Nephron (organoid): Measurements from ENCODE around the gene C10orf71.

ENCODE experiments used
- H3K27ac Mint-ChIP-seq, 3 experiments: 2 replicates each; pipeline ENCODE4 v1.8.0; 2020; ENCODE audit warnings: mixed read lengths in 3 of 3, mild to moderate bottlenecking in 2 of 3, moderate library complexity in 1 of 3
- H3K27me3 Mint-ChIP-seq: 2 replicates; pipeline ENCODE4 v1.8.0; 2021; ENCODE audit warnings: low read depth, mild to moderate bottlenecking, moderate library complexity, mixed read lengths
- H3K36me3 Mint-ChIP-seq: 2 replicates; pipeline ENCODE4 v1.8.0; 2020; ENCODE audit warnings: low read depth, mixed read lengths
- H3K4me1 Mint-ChIP-seq: 2 replicates; pipeline ENCODE4 v1.8.0; 2020; ENCODE audit warnings: mixed read lengths
- H3K4me3 Mint-ChIP-seq, 3 experiments: 2 replicates each; pipeline ENCODE4 v1.8.0; 2020; ENCODE audit warnings: mild to moderate bottlenecking in 3 of 3, mixed read lengths in 3 of 3, moderate library complexity in 2 of 3
- H3K9me3 Mint-ChIP-seq: 2 replicates; pipeline ENCODE4 v1.8.0; 2020; ENCODE audit warnings: mixed read lengths
- TF ChIP-seq, protein P1 (sequence below), 3 experiments: fragments of 200-600 bp; sonication (generic); IDR thresholded peaks; one replicate each; pipeline ENCODE4 v1.5.0; 2021; ENCODE audit warnings: antibody characterized with exemption in 3 of 3; ENCODE audit not compliant: unreplicated experiment in 3 of 3

The C10orf71 gene

DNA sequence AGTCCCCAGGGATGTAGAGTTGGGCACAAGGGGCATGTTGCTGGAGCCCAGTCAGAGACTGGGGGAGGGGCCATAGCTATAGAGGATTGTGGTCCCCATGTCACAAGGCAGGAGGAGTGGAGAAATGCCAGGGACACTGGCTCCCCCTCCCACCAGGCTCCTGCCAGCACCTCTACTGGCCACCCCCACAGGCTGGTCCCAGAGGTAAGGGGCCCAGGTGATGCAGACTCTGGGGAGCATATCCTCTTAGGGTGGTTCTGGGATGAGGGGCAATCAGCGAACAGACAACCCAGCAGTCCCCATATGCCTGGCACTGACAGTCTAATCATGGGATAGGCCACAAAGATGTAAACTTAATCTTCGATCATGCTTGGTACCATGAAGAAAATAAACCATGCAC is 21.2 kb downstream of the C10orf71 start:
- Mint-ChIP-seq H3K36me3 (no peaks in the 10 kb centered on the region), H3K4me1 (peaks cover 4% of the 10 kb centered on the region), H3K4me3 (no peak overlapping the region), H3K27ac (no peak overlapping the region), H3K27me3 (peaks cover 17% of the 10 kb centered on the region), H3K9me3 (no peaks in the 10 kb centered on the region)
- TF ChIP-seq, protein P1, sequence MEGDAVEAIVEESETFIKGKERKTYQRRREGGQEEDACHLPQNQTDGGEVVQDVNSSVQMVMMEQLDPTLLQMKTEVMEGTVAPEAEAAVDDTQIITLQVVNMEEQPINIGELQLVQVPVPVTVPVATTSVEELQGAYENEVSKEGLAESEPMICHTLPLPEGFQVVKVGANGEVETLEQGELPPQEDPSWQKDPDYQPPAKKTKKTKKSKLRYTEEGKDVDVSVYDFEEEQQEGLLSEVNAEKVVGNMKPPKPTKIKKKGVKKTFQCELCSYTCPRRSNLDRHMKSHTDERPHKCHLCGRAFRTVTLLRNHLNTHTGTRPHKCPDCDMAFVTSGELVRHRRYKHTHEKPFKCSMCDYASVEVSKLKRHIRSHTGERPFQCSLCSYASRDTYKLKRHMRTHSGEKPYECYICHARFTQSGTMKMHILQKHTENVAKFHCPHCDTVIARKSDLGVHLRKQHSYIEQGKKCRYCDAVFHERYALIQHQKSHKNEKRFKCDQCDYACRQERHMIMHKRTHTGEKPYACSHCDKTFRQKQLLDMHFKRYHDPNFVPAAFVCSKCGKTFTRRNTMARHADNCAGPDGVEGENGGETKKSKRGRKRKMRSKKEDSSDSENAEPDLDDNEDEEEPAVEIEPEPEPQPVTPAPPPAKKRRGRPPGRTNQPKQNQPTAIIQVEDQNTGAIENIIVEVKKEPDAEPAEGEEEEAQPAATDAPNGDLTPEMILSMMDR (IDR thresholded peaks at IDR 0.05; ENCODE audit: unreplicated experiment in 3 of 3), result no peak

DNA sequence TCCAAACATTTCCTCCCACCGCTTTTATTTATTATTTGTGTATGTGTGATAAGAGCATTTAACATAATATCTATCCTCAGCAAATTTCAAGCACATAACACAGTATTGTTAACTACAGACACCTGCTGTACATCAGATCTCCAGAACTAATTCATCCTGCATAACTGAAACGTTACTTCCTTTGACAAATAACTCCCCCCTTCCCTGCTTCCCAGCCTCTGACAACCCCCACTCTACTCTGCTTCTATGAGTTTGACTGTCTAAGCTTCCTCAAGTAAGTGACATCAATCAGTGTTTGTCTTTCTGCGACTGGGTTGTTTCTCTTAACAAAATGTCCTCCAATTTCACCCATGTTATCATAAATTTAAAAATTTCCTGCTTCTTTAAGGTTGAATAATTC is 22.1 kb downstream of the C10orf71 start:
- no peak overlapping the region for H3K27ac Mint-ChIP-seq

DNA sequence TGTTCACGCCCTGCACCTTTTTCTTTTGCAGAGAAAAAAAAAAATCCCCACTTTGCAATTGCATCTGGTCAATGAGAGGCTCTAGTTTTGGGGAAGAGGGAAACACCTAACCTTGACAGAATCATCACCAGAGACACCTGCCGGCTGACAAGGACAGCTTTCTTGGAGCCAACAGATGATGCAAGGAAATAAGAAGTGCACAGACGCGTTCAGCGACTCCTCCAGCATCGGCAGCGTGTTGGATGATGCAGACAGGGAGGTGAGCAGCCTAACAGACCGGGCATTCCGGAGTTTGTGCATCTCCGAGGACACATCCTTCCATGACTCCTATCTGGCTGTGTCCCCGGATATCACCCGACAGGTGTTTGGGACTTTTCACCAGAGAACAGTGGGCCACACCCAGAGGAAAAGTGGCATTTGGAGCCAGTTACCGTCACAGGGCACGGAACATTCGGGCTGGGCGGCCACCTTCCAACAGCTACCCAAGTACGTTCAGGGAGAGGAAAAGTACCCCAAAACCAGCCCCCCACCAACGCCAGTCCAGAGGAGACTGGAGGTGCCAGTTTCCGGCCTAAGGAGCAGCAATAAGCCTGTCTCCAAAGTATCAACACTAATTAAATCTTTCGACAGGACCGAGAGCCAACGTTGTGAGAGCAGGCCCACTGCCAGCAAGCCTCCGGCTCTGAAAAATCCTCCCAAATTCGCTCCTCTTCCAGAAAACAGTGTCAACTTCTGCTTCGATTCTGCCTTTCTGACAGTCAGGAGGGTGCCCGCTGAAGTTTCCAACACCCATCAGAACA is 23.6 kb downstream of the C10orf71 start:
- no peak overlapping the region for H3K4me3 Mint-ChIP-seq
- TF ChIP-seq, protein P1 (IDR thresholded peaks at IDR 0.05; ENCODE audit: unreplicated experiment in 3 of 3), result no peak

More for the DNA sequence above, 22.1 kb downstream of the C10orf71 start:
- no peaks in the 10 kb centered on the region for H3K36me3 Mint-ChIP-seq
- peaks cover 17% of the 10 kb centered on the region for H3K27me3 Mint-ChIP-seq
- peaks cover 4% of the 10 kb centered on the region for H3K4me1 Mint-ChIP-seq
- H3K9me3 Mint-ChIP-seq, result no peaks in the 10 kb centered on the region
- TF ChIP-seq, protein P1 (IDR thresholded peaks at IDR 0.05; ENCODE audit: unreplicated experiment in 3 of 3), result no peak
- no peak overlapping the region for H3K4me3 Mint-ChIP-seq

DNA sequence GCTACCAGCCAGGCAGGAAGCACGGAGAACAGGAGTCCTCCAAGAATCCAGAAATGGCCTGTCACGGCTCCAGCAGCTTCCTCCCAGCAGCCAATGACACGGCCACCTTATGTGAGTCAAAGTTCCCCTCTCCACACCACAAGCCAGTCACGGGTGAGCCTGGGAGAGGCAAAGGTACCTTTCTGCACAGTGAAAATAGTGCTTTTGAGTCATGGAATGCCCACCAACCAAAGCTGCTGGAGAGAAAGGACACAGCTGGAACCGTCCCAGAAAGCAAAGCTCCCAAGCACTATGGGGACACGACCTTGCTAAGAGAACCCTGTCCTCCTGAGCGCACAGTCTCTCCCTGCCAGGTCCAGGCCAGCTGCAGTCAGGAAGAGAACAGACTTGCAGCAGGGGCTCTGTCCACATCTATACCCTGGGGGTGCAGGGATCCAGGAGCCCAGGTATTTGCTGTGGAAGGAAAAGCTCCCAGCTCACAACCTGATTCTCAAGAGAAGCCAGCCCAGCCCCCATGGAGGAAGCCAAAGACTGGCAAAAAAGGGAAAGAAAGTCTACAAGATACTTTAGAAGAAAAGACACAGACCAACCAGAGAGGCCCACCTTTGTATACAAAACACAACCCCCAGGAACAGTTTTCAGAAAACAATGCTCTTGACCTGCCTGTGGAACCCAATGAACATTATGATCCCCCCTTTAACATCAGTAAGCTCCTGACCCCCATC is 24.4 kb downstream of the C10orf71 start:
- Mint-ChIP-seq H3K4me1 (peaks cover 4% of the 10 kb centered on the region), H3K4me3 (no peak overlapping the region), H3K27ac (no peak overlapping the region), H3K9me3 (no peaks in the 10 kb centered on the region), H3K36me3 (no peaks in the 10 kb centered on the region), H3K27me3 (peaks cover 16% of the 10 kb centered on the region)
- TF ChIP-seq, protein P1 (IDR thresholded peaks at IDR 0.05; ENCODE audit: unreplicated experiment in 3 of 3), result no peak

More for the DNA sequence above, 23.6 kb downstream of the C10orf71 start:
- H3K9me3 Mint-ChIP-seq, result no peaks in the 10 kb centered on the region
- H3K36me3 Mint-ChIP-seq, result no peaks in the 10 kb centered on the region
- peaks cover 4% of the 10 kb centered on the region for H3K4me1 Mint-ChIP-seq
- peaks cover 17% of the 10 kb centered on the region for H3K27me3 Mint-ChIP-seq
- H3K27ac Mint-ChIP-seq, result no peak overlapping the region

DNA sequence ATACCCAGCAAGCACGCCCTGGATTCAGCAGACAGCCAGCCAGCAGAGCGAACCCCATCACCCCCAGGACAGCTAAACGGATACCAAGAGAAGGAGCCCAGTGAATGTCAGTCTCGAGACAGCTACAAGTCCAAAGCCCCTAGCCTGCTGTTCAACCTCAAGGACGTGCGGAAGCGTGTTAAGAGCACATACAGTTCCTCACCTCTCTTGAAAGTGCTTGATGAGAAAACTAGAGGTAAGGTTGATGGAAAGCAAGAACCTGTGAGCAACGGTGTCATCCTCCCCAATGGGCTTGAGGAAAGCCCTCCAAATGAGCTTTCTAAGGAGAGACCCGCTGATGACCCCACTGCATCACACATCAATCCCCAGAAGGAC is 24.9 kb downstream of the C10orf71 start:
- peaks cover 4% of the 10 kb centered on the region for H3K4me1 Mint-ChIP-seq

More for the DNA sequence above, 24.9 kb downstream of the C10orf71 start:
- Mint-ChIP-seq H3K9me3 (no peaks in the 10 kb centered on the region), H3K36me3 (no peaks in the 10 kb centered on the region), H3K27me3 (peaks cover 17% of the 10 kb centered on the region), H3K27ac (no peak overlapping the region), H3K4me3 (no peak overlapping the region)
- TF ChIP-seq, protein P1 (IDR thresholded peaks at IDR 0.05; ENCODE audit: unreplicated experiment in 3 of 3), result no peak
